ENCODE results near the gene DNAJB6.

The DNAJB6 gene

GRCh38 chr7:157394246-157395191 lies 57.7 kb downstream of the DNAJB6 start:
- in situ Hi-C loops (cut with MboI; ENCODE audit: low sequenced_read_pairs): no loop called here

DNA sequence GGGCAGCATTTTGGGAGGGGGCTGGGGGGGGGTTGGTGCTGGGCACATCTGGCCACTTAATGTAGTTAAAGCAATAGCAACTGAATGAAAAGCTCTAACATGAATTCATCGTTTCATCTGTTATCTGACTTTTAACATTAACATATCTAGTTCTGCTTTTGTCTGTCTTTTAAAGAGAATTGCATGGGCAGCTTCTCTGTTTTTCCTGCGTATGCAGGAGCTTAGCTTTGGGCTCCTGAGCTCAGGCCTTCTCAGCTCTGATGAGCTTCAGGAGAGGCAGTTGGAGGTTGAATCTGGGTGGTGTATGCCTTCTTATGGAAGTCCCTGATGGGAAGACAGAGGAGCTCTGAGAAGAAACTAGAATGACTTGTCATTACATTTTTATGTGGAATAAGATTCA lies 58.4 kb downstream of the DNAJB6 start:
- in situ Hi-C loops (cut with MboI; ENCODE audit: low sequenced_read_pairs): no loop called here

- in situ Hi-C loops (cut with MboI; ENCODE audit: low sequenced_read_pairs): no loop called here
These were observed 59.7 kb downstream of the DNAJB6 start for GRCh38 chr7:157396316-157397035.

- in situ Hi-C loops (cut with MboI; ENCODE audit: low sequenced_read_pairs): no loop called here
These were observed 60.4 kb downstream of the DNAJB6 start for GRCh38 chr7:157397036-157397720.

- in situ Hi-C loops (cut with MboI; ENCODE audit: low sequenced_read_pairs): no loop called here
These were observed 61.2 kb downstream of the DNAJB6 start for GRCh38 chr7:157397731-157398691.

DNA sequence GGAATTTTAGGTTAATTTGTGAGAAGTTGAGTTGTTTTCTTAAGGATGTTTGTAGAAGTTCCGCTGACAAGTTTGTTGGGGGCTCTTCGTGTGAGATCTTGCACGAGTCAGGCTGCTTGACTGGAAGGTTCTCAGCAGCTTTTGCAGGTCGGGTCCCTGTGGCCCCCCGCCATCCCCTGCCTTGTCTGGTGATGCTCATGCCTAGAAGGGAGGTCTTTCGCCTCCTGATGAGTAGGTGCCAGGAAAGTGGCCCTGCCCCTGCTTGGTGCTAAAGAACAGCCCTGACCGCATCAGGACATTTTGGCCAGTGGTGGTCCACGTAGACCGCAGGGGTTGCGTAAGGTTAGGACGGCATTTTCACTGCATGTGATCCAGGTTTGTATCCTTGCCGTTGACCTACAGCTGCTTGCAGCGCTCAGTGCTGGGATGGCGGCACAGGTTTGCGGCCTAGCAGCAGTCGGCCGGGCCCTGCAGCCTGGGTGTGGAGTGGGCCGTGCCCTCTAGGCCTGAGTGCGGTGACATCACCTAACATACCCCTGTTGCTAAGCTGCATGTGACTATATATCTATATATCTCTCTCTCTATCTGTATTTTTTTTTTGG lies 62.4 kb downstream of the DNAJB6 start:
- in situ Hi-C loops (cut with MboI; ENCODE audit: low sequenced_read_pairs): no loop called here

DNA sequence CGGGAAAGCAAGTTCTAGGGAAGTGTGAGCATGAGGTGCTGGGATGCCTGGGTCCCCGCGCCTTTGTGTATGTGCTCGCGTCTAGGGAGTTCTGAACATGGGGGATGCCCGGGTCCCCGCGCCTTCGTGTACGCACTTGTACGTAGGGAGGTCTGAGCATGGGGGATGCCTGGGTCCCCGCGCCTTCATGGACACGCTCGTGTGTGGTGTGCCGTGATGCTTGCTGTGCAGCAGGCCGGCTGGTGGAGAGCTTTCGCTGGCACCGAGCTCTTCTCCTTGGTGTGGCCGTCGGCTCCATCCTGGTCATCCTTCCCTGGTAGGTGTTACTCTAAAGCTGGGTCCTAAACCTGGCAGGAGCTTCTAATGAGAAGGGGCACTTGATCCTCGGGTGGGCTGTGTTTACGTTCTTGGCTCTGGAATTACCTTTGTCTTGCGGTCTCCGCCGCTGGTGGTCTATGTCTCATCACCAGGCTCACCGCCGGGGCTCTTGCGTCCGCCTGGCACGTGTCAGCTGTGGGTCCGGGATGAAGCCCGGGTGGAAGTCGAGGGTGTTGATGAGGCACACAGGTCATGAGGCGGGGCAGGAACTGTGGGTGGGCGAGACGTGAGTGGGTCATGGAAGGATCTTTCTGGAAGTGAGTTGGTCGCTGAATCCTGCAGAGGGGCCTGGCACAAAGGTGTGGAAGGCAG lies 63.5 kb downstream of the DNAJB6 start:
- in situ Hi-C loops (cut with MboI; ENCODE audit: low sequenced_read_pairs): no loop called here

DNA sequence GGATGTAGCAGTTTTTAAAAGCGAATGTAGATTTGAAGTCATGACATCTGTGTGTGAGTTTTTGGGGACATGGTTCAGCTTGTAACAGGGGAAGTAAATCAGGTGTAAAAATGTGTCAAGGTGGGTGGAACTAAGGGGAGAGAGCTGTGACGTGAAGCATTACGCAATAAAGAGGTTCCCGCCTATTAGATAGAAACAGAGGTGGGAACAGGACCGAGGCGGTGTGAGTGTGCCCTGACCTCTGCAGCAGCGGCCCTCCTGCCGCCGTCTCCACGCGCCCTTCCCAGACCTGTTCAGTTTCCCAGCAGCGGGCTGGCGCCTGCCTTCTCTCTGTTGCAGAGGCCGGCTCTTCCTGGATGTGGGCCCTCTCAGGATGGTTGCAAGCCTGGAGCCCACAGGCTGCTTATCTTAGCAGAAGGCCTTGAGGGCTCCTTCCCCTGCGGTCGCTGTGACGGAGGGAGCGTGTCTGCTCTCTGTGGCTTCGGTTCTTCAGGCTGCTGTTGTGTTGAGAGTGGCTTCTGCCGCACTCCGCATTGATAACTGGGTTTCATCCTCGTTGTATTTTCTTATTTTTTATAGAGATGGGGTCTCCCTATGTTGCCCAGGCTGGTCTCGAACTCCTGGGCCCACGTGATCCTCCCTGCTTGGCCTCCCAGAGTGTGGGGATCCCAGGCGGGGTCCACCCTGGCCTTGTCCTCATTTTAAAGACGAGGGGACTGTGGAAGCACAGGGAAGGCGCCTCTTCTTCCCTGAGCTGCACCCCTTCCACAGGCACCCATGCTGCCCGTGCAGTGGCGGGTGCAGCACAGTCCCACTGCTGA lies 65.0 kb downstream of the DNAJB6 start:
- in situ Hi-C loops (cut with MboI; ENCODE audit: low sequenced_read_pairs): no loop called here

DNA sequence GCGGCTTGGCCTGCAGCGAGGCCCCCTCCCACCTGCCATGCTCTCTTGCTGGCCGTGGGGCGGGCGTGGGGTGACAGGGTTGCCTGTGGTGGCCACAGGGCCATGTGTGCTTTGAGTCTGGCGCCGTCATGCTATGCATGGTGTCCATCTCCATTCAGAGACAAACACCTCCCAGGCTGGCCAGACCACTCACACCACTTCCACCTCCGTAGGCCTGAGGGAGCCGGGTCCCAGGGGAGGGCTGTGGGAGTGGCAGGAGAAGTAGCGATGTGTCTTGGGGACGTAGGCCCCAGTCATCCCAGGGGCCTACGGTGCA lies 65.5 kb downstream of the DNAJB6 start:
- in situ Hi-C loops (cut with MboI; ENCODE audit: low sequenced_read_pairs): no loop called here

- in situ Hi-C loops (cut with MboI; ENCODE audit: low sequenced_read_pairs): no loop called here
These were observed 66.2 kb downstream of the DNAJB6 start for GRCh38 chr7:157402911-157403534.

GRCh38 chr7:157403646-157404401 lies 67.0 kb downstream of the DNAJB6 start:
- in situ Hi-C loops (cut with MboI; ENCODE audit: low sequenced_read_pairs): no loop called here

DNA sequence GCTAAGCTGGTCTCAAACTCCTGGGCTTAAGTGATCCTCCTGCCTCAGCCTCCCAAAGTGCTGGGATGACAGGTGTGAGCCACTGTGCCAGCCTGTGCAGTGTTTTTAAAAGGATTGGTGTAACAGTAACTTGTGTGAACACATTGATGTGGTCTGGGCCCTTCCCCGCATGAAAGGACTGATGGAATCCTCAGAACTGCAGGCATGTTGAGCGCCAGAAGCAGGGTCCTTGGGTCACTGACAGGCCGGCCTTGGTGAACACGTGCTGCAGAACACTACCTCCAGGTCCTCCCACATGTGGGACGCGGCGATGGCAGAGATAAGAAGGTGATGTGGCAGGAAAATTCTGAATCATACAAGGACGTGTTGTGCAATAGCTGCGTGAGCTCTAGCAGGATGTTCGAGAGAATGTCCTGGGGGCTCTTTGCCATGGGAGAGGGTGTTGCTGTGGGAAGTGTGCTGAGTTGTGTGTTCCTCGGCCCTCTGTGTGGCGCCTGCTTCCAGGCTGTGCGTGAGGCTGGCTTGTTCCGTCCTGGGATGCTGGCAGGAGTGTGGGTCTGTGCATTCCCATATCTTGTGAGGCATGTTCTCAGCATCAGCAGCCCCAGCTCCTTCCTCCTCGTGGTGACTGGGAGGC lies 68.2 kb downstream of the DNAJB6 start:
- in situ Hi-C loops (cut with MboI; ENCODE audit: low sequenced_read_pairs): no loop called here

- in situ Hi-C loops (cut with MboI; ENCODE audit: low sequenced_read_pairs): no loop called here
These were observed 68.7 kb downstream of the DNAJB6 start for GRCh38 chr7:157405501-157405900.

DNA sequence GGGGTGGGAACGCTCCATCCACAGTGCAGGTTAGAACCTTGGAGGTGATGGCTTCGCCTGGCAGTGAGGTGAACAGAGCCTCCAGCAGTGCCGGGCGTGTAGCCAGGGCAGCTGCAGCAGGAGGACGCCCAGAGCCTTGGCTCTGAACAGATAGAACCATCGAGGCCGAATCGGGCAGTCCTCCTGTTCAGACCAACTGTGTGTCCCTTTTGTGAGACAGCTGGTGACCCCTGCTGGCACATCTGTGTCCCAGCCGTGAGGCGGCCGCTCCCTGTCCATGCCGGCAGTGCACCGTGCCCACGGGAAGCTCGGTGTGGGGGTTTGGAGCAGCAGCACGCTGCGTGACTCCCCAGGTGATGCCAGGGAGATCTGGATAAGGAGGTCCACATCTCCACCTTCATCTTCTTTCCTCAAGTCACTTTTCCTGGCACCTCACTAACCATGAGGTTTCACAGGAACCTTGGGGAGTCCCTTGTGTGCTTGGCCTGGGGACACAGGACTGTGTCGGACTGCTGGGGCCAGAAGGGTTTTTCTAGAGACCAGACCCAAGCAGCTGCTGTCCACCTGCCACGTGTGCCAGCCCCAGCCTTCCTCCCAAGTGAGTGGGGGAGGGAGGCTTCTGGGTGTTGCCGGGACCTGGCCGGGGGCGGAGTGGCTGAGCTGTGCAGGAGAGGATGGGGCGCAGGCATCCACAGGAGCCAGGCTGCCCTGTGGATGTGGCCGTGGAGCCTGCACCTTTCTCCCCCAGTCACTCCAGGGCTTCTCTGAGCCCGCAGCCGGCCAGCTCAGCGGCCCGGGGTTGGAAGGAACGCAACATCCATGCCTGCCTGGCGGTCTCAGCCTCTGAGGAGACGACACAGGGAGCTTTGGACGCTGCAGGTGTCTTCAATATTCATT lies 69.4 kb downstream of the DNAJB6 start:
- in situ Hi-C loops (cut with MboI; ENCODE audit: low sequenced_read_pairs): no loop called here

DNA sequence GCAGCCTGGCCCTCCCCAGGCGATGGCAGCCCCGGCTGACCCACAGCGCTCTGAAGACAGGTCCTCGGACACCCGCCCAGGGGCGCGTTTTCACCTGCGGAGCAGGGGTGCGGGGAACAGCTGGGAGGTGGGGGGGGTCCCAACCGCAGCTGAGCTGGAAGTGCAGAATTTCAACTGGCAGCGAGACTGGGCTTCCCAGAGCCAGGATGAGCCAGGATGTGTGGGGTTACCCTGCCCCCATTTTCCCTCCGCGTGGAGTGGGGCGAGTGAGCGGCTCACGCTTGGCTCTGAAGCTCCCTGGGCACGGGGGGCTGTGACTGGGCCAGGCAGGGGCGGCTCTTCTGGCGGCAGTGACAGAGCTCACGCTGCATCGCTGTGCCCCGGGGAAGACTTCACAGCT lies 70.2 kb downstream of the DNAJB6 start:
- in situ Hi-C loops (cut with MboI; ENCODE audit: low sequenced_read_pairs): no loop called here
